HEK293T (cell line): ENCODE data around the gene NDUFA8.

Experiments
- BHLHE40 ChIP-seq: fragments of 450-650 bp; IDR thresholded peaks from 2 replicates; pipeline ENCODE4 v1.6.1; 2016; ENCODE audit warnings: mild to moderate bottlenecking, moderate library complexity, borderline replicate concordance
- CTBP1 ChIP-seq: fragments of 450-650 bp; IDR thresholded peaks from 2 replicates; pipeline ENCODE4 v1.6.1; 2016; ENCODE audit warnings: borderline replicate concordance
- ELF4 ChIP-seq: fragments of 450-650 bp; IDR thresholded peaks from 2 replicates; pipeline ENCODE4 v1.6.1; 2017; ENCODE audit warnings: antibody characterized with exemption
- SP1 ChIP-seq: fragments of 450-650 bp; IDR thresholded peaks from 2 replicates; pipeline ENCODE4 v1.6.1; 2017

DNA sequence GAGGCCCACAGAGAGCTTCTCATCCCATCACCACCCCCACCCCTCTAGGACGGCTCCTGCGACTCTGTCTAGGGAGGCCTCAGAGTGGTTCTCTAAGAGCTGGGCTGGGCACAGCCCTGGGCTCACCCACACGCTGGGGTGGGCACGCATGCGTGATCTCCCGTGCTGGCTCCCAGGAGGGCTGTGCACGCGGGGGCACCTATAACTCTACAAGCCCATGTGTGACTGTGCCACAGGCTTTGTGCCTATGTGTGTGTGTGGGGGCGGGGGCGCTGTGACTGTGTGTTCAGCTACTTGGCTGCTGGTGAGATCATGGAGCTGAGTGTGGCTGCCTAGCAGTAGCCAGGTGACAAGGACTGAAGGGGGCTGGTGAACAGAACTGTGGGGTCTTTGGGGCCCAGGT, 32.2 kb downstream of the NDUFA8 start:
- TF ChIP-seq BHLHE40, result no peak
- TF ChIP-seq CTBP1, result no peak
- no peak for TF ChIP-seq ELF4
- TF ChIP-seq SP1, result no peak
